GM18907 (cell line): ENCODE measurements around the gene ELMO3.

Experiments used
- ATAC-seq: cut with Tn5 transposase; IDR thresholded peaks from one replicate; pipeline ENCODE4 v1.9.1; 2021; ENCODE audit warnings: mild to moderate bottlenecking, moderate library complexity; ENCODE audit not compliant: unreplicated experiment

ELMO3 gene

GRCh38 chr16:67179421-67180080 is 19.4 kb upstream of the ELMO3 start:
- no peak for ATAC-seq

- ATAC-seq: no peak
These were observed 18.8 kb upstream of the ELMO3 start for GRCh38 chr16:67180166-67180565.

GRCh38 chr16:67181346-67181745 is 17.6 kb upstream of the ELMO3 start:
- no peak for ATAC-seq

GRCh38 chr16:67182288-67182687 is 16.6 kb upstream of the ELMO3 start:
- no peak for ATAC-seq

- ATAC-seq: no peak
These were observed 15.7 kb upstream of the ELMO3 start for GRCh38 chr16:67183284-67183626.

- ATAC-seq: peak; percentile 88
These were observed 15.1 kb upstream of the ELMO3 start, which contains the start of gene MATCAP1 for GRCh38 chr16:67183627-67184452. TSS of gene MATCAP1 (minus strand) at chr16:67183963. CDS start at chr16:67180610, 3,353 bp downstream.

GRCh38 chr16:67184453-67184994 is 14.4 kb upstream of the ELMO3 start:
- ATAC-seq: peak; percentile 10

- ATAC-seq: no peak
These were observed 13.8 kb upstream of the ELMO3 start for GRCh38 chr16:67184995-67185650.

- ATAC-seq: no peak
These were observed 13.2 kb upstream of the ELMO3 start for GRCh38 chr16:67185651-67186134.

- no peak for ATAC-seq
These were observed 12.4 kb upstream of the ELMO3 start for GRCh38 chr16:67186550-67186950.

GRCh38 chr16:67187175-67187890 is 11.6 kb upstream of the ELMO3 start:
- ATAC-seq: no peak

GRCh38 chr16:67188323-67188722 is 10.6 kb upstream of the ELMO3 start:
- no peak for ATAC-seq

- no peak for ATAC-seq
These were observed 10.1 kb upstream of the ELMO3 start for GRCh38 chr16:67188798-67189197.

GRCh38 chr16:67190041-67190440 is 8.9 kb upstream of the ELMO3 start, which contains the start of gene EXOC3L1:
TSS of gene EXOC3L1 (minus strand) at chr16:67190136. CDS start at chr16:67189676, 460 bp downstream.
- no peak for ATAC-seq

- ATAC-seq: no peak
These were observed 8.2 kb upstream of the ELMO3 start for GRCh38 chr16:67190448-67191399.

- ATAC-seq: no peak
These were observed 7.4 kb upstream of the ELMO3 start for GRCh38 chr16:67191411-67191994.

GRCh38 chr16:67191995-67192681 is 6.8 kb upstream of the ELMO3 start, which contains the start of gene E2F4:
TSS of gene E2F4 (plus strand) at chr16:67192155. CDS start at chr16:67192228, 73 bp downstream.
- ATAC-seq: peak; percentile 84

GRCh38 chr16:67192781-67193361 is 6.1 kb upstream of the ELMO3 start:
- no peak for ATAC-seq
